DOHH2 (cell line): ENCODE data around the gene UGT1A5.
"Not testable (repeated sequence)": the region's sequence is repeated elsewhere in the genome, so short reads cannot be mapped to it uniquely, and the experiment has no call there.

ENCODE experiments used
- CTCF ChIP-seq: fragments of 200-600 bp; sonication (generic); IDR thresholded peaks from one replicate; pipeline ENCODE4 v1.5.1; 2014; ENCODE audit warnings: antibody characterized with exemption, mild to moderate bottlenecking, low read depth, low read length; ENCODE audit not compliant: poor library complexity, severe bottlenecking
- EZH2phosphoT487 ChIP-seq: fragments of 200-600 bp; sonication (generic); IDR thresholded peaks from 2 replicates; pipeline ENCODE4 v1.6.1; 2017; ENCODE audit warnings: borderline replicate concordance, mild to moderate bottlenecking, antibody characterized with exemption, low read length, moderate library complexity, mixed read lengths

- not testable (repeated sequence) for TF ChIP-seq EZH2phosphoT487, CTCF
Measured at GRCh38 chr2:233751212-233752009, 38.7 kb downstream of the UGT1A5 start.
